ENCODE data around the gene GPS1.

GPS1 gene

DNA sequence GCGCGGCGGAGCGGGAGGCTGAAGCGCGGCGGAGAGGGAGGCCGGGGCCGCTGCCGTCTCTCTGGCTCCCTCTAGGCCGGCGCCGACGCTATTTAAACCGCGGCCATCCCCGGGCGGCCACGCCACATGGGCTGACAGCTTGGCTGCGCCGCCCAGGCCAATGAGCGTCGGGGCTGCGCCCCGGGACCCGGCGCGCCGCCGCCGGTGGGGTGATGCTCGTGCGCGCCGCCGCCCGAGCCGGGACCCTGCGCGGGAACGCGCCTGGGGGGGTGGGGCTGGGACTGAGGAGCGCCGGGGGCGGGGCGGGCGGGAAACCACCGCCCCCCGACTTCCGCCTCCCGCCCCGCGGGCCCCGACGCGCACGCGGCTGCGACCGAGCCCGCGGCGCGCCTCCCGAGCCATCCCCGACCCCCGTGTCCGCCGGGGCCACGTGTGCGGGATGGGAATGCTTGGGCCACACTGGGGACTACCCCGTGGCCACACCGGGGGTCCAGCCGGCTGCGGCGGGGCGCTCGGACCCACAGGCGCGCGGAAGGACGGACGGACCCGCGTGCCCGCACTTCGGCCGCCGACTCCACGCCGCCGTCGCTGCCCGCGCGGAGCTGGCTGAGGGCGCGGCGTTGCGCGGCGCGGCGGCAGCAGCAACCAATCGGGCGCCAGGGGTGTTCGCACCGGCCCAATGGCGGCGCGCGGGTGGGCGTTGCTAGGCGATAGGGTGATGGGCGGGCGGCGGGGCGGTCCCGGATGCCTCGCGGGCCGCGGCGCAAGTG is 46.7 kb downstream of the GPS1 start, which contains the start of gene FASN:
FASN (minus strand) TSS at position 68 of the 770 bp plus-strand sequence. CDS start 1,791 bp downstream, outside the sequence.
- in situ Hi-C loops (cut with MboI; ENCODE audit: low pct_unique_long_range_greater_than_20kb, low sequenced_read_pairs, unreplicated experiment) = no loop called here
- peak; percentile 100 for DNase-seq (ENCODE audit: low spot score)
- TF ChIP-seq, protein P1, sequence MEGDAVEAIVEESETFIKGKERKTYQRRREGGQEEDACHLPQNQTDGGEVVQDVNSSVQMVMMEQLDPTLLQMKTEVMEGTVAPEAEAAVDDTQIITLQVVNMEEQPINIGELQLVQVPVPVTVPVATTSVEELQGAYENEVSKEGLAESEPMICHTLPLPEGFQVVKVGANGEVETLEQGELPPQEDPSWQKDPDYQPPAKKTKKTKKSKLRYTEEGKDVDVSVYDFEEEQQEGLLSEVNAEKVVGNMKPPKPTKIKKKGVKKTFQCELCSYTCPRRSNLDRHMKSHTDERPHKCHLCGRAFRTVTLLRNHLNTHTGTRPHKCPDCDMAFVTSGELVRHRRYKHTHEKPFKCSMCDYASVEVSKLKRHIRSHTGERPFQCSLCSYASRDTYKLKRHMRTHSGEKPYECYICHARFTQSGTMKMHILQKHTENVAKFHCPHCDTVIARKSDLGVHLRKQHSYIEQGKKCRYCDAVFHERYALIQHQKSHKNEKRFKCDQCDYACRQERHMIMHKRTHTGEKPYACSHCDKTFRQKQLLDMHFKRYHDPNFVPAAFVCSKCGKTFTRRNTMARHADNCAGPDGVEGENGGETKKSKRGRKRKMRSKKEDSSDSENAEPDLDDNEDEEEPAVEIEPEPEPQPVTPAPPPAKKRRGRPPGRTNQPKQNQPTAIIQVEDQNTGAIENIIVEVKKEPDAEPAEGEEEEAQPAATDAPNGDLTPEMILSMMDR (IDR thresholded peaks at IDR 0.05; ENCODE audit: extremely low read depth, insufficient read depth, missing control alignments) = peak; percentile 65

DNA sequence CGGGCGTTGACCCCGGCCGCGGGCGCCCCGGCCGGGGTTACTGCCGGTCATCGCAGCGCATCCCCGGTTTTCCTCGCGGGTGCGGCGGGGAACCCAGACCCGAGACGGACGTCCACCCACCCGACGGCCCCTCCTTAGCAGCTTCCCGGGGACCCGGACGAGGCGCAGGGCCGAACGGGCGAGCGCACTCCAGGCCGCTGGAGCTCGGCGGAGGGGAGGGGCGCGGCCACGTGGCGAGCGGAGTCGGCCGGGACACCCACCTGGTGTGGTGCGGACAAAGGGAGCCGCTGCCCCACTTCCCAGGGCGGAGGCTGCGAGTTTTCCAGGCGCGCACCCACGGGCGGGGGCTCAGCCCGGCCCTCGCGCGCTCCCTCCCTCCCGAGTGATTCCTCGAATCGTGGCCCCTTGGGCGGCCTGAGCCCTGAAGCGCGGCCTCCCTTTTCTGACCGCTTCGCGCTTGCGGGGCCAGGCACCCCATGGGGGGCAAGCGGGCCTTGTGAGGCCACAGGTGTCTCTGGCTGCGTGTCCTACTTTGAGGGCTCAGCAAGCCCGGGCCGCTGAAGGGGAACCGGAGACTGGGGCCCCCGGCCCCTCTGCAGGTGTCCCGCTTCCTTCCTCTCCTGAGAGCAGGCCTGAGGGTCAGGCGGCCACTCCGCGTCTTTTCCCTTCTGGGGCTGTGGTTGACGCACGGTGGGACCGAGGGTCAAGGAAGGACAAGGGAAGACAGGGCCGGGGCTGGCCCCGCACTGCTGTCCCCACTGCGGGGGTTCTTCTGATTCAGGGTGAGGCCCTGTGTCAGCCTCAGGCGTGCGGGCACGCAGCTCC is 47.5 kb downstream of the GPS1 start:
- TF ChIP-seq, protein P1 (IDR thresholded peaks at IDR 0.05; ENCODE audit: extremely low read depth, insufficient read depth, missing control alignments) = no peak
- in situ Hi-C loops (cut with MboI; ENCODE audit: low pct_unique_long_range_greater_than_20kb, low sequenced_read_pairs, unreplicated experiment) = no loop called here
- peak; percentile 57 for DNase-seq (ENCODE audit: low spot score)

DNA sequence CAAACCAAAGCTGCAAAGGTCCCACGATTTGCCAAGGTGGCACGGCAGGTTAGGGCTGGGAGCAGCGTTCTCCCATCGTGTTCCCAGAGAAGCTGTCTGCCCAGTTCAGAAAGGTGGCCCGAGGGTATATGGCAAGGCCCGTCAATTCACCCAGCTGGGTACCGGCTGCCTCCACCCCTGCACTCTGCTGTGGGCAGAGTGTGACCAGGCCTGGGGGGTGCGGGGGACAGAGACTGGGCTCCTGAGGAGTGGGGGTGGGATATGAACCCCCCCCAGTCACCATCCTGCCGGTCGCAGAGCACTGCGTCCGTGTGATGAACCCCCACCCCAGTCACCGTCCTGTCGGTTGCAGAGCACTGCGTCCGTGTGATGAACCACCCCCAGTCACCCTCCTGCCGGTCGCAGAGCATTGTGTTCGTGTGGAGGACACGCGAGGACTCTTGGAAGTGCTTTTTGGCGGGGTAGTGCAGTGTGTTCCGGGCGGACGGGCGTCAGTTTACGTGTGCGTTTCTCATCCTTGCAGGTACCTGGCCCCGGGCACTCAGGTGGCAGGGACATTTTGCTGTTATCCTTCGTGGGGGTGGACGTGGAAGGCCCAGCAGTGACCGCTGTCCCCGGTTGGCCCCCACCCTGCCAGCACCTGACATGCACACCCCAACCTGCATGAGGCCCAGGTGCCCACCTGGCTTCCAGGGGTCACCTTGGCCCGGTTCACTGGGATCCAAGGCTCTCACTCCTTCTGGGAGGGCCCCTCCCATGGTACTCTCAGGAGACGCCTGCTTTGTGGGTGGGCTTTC is 49.0 kb downstream of the GPS1 start:
- in situ Hi-C loops (cut with MboI; ENCODE audit: low pct_unique_long_range_greater_than_20kb, low sequenced_read_pairs, unreplicated experiment) = no loop called here
- TF ChIP-seq, protein P1 (IDR thresholded peaks at IDR 0.05; ENCODE audit: extremely low read depth, insufficient read depth, missing control alignments) = no peak
- no peak for DNase-seq (ENCODE audit: low spot score)

DNA sequence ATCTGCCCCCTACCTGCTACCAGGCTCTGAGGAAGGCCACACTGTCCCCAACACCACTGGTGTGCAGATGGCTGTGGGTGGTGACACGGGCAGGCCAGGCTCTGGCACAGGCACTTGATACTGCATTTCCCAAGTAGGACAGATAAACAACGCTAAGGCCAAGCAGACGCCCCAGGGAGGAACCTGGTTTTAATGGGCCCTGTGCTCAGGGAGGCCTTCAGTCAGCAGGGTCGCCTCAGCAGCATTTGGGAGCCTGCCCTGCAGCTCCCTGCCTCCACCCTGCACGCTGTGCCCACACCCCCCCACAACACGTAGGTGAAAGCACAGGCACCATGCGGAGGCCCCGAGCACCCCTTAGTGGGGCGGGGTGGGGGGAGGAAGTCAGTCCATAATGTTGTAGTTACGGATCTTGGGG is 49.6 kb downstream of the GPS1 start:
- no peak for DNase-seq (ENCODE audit: low spot score)
- in situ Hi-C loops (cut with MboI; ENCODE audit: low pct_unique_long_range_greater_than_20kb, low sequenced_read_pairs, unreplicated experiment) = no loop called here
- TF ChIP-seq, protein P1 (IDR thresholded peaks at IDR 0.05; ENCODE audit: extremely low read depth, insufficient read depth, missing control alignments) = no peak

DNA sequence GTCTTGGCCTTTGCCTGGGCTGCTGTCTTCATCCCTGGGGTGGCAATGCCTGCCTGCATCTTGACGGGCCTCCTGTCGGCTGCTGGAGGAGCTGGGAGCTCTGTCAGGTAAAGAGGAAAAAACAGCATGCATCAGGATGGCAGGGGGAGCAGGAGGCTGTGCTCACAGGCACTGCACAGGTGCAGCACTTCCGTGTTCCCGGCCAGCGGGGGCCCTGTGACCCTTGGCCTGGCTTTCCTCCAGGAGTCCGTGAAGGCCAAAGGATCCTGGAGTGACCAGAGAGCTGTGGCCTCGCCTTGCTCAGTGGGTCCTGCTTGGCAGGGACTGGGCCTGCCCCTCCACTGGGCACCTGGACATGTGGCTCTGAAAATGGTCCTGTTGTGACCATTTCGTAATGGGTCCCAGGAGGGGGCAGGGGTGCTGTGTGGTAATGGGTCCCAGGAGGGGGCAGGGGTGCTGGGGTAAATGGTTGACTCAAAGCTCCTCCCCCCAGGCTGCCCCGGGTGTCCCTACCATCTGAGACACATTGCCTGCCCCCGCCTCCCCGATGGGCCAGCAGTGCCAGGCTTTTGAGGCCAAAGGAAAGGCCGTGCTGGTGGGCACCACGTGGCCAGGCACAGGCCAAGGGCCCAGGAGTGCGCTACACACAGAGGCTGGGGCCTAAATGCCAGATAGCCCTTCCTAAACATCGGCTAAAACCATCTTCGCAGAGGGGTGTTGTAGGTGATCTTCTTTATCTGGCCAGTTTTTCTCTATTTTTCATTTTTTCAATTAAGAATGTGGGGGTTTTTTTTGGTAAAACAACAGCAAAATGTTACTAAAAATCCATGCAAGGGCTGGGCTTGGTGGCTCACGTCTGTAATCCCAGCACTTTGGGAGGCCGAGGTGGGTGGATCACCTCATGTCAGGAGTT is 50.3 kb downstream of the GPS1 start:
- TF ChIP-seq, protein P1 (IDR thresholded peaks at IDR 0.05; ENCODE audit: extremely low read depth, insufficient read depth, missing control alignments) = no peak
- in situ Hi-C loops (cut with MboI; ENCODE audit: low pct_unique_long_range_greater_than_20kb, low sequenced_read_pairs, unreplicated experiment) = no loop called here
- DNase-seq (ENCODE audit: low spot score) = no peak
